UCSD-AML1 (cell line): Measurements from ENCODE around the gene C2CD5.

Source experiments
- DNase-seq: peaks from one replicate; lab custom pipeline; 2025; ENCODE audit not compliant: unreplicated experiment; lab: John Stamatoyannopoulos, UW

The C2CD5 gene

GRCh38 chr12:22415342-22416309 lies 128.7 kb downstream of the C2CD5 start:
- no peak for DNase-seq

GRCh38 chr12:22414742-22415141 lies 129.6 kb downstream of the C2CD5 start:
- DNase-seq: no peak

GRCh38 chr12:22413592-22413991 lies 130.8 kb downstream of the C2CD5 start:
- DNase-seq: no peak

GRCh38 chr12:22412581-22412980 lies 131.8 kb downstream of the C2CD5 start:
- DNase-seq: no peak

GRCh38 chr12:22410486-22410885 lies 133.9 kb downstream of the C2CD5 start:
- DNase-seq: no peak

GRCh38 chr12:22409377-22410164 lies 134.8 kb downstream of the C2CD5 start:
- no peak for DNase-seq

- DNase-seq: no peak
Observed at GRCh38 chr12:22408610-22409376, 135.5 kb downstream of the C2CD5 start.

GRCh38 chr12:22407397-22407796 lies 136.9 kb downstream of the C2CD5 start:
- no peak for DNase-seq

- DNase-seq: no peak
Observed at GRCh38 chr12:22406627-22407026, 137.7 kb downstream of the C2CD5 start.

- DNase-seq: no peak
Observed at GRCh38 chr12:22399464-22400180, 144.7 kb downstream of the C2CD5 start.
